Progenitor cell of endocrine pancreas (in vitro differentiated cells): Measurements from ENCODE around the gene MRAP2. TPM values are rescaled to one million over a fixed set of nuclear protein-coding genes. Genes with fewer than 3 reads are reported as not detected.
"Not testable (repeated sequence)": the region's sequence is repeated elsewhere in the genome, so short reads cannot be mapped to it uniquely, and the experiment has no call there.

Experiments used
- DNase-seq: peaks from one replicate; pipeline ENCODE4 v3.0.0; 2021; ENCODE audit warnings: low spot score; ENCODE audit not compliant: unreplicated experiment
- H3K27ac Mint-ChIP-seq: 2 replicates; pipeline ENCODE4 v1.8.0; 2021; ENCODE audit warnings: mild to moderate bottlenecking, moderate library complexity, mixed read lengths
- H3K27me3 Mint-ChIP-seq: 2 replicates; pipeline ENCODE4 v1.8.0; 2021; ENCODE audit warnings: mixed read lengths
- H3K36me3 Mint-ChIP-seq: 2 replicates; pipeline ENCODE4 v1.8.0; 2022; ENCODE audit warnings: mixed read lengths; ENCODE audit not compliant: insufficient read depth
- H3K4me1 Mint-ChIP-seq: 2 replicates; pipeline ENCODE4 v1.8.0; 2021; ENCODE audit warnings: low read depth, mixed read lengths
- H3K4me3 Mint-ChIP-seq: 2 replicates; pipeline ENCODE4 v1.8.0; 2021; ENCODE audit warnings: low read depth, mild to moderate bottlenecking, moderate library complexity, mixed read lengths
- H3K9me3 Mint-ChIP-seq: 2 replicates; pipeline ENCODE4 v1.8.0; 2021; ENCODE audit warnings: low read depth, mixed read lengths
- CTCF ChIP-seq: fragments of 200-600 bp; sonication (generic); IDR thresholded peaks from one replicate; pipeline ENCODE4 v1.5.0; 2021; ENCODE audit warnings: antibody characterized with exemption, mild to moderate bottlenecking; ENCODE audit not compliant: unreplicated experiment
- total RNA-seq: library from RNA; stranded (reverse); gene quantifications from 2 replicates; pipeline ENCODE4 v1.2.1, GENCODE V29; 2021

MRAP2 gene
- total RNA-seq, 1 donor from 2014 or later = 1.1 TPM

- H3K27me3 Mint-ChIP-seq = no peaks in the 10 kb centered on the region
- peaks cover 8% of the 10 kb centered on the region for H3K4me1 Mint-ChIP-seq
- DNase-seq = no peak
- no peaks in the 10 kb centered on the region for H3K36me3 Mint-ChIP-seq
- no peaks in the 10 kb centered on the region for H3K9me3 Mint-ChIP-seq
- no peak overlapping the region for H3K27ac Mint-ChIP-seq
- no peak overlapping the region for H3K4me3 Mint-ChIP-seq
- TF ChIP-seq CTCF = no peak
These were observed 61.6 kb downstream of the MRAP2 start for GRCh38 chr6:84095156-84095555.

- Mint-ChIP-seq H3K4me3 (no peak overlapping the region), H3K4me1 (no peaks in the 10 kb centered on the region), H3K36me3 (no peaks in the 10 kb centered on the region), H3K9me3 (peaks cover 5% of the 10 kb centered on the region), H3K27me3 (no peaks in the 10 kb centered on the region), H3K27ac (no peak overlapping the region)
- TF ChIP-seq CTCF = no peak
- no peak for DNase-seq
These were observed 69.5 kb downstream of the MRAP2 start for GRCh38 chr6:84103029-84103428.

- not testable (repeated sequence) for DNase-seq, H3K27me3 Mint-ChIP-seq, H3K36me3 Mint-ChIP-seq, H3K27ac Mint-ChIP-seq, H3K4me1 Mint-ChIP-seq, H3K4me3 Mint-ChIP-seq, H3K9me3 Mint-ChIP-seq
These were observed 71.8 kb downstream of the MRAP2 start for GRCh38 chr6:84105215-84105924.

GRCh38 chr6:84107495-84107894 lies 73.9 kb downstream of the MRAP2 start:
- TF ChIP-seq CTCF = no peak
- Mint-ChIP-seq H3K4me3 (no peak overlapping the region), H3K9me3 (peaks cover 5% of the 10 kb centered on the region), H3K27me3 (no peaks in the 10 kb centered on the region), H3K27ac (no peak overlapping the region), H3K36me3 (no peaks in the 10 kb centered on the region), H3K4me1 (no peaks in the 10 kb centered on the region)
- DNase-seq = no peak

GRCh38 chr6:84111351-84111750 lies 77.8 kb downstream of the MRAP2 start:
- H3K27ac Mint-ChIP-seq, H3K36me3 Mint-ChIP-seq, H3K4me3 Mint-ChIP-seq, H3K27me3 Mint-ChIP-seq, H3K4me1 Mint-ChIP-seq, H3K9me3 Mint-ChIP-seq, DNase-seq: not testable (repeated sequence)

- H3K27ac Mint-ChIP-seq, H3K9me3 Mint-ChIP-seq, H3K4me3 Mint-ChIP-seq, H3K27me3 Mint-ChIP-seq, DNase-seq, H3K4me1 Mint-ChIP-seq, H3K36me3 Mint-ChIP-seq: not testable (repeated sequence)
These were observed 81.5 kb downstream of the MRAP2 start for GRCh38 chr6:84114933-84115594.

- peaks cover 6% of the 10 kb centered on the region for H3K36me3 Mint-ChIP-seq
- no peaks in the 10 kb centered on the region for H3K4me1 Mint-ChIP-seq
- no peaks in the 10 kb centered on the region for H3K27me3 Mint-ChIP-seq
- DNase-seq = no peak
- H3K4me3 Mint-ChIP-seq = no peak overlapping the region
- no peak for TF ChIP-seq CTCF
- no peak overlapping the region for H3K27ac Mint-ChIP-seq
- H3K9me3 Mint-ChIP-seq = peaks cover 8% of the 10 kb centered on the region
These were observed 84.6 kb downstream of the MRAP2 start for GRCh38 chr6:84118191-84118590.
